ENCODE measurements around the gene PTCHD1. TPM values are rescaled to one million over a fixed set of nuclear protein-coding genes. Genes with fewer than 3 reads are reported as not detected.
A peak's percentile ranks its signal among the peaks of the same experiment; 100 is the strongest.

Gene PTCHD1
- total RNA-seq, 2 donors from 2014 or later, result under 0.01 TPM; not detected in 1

DNA sequence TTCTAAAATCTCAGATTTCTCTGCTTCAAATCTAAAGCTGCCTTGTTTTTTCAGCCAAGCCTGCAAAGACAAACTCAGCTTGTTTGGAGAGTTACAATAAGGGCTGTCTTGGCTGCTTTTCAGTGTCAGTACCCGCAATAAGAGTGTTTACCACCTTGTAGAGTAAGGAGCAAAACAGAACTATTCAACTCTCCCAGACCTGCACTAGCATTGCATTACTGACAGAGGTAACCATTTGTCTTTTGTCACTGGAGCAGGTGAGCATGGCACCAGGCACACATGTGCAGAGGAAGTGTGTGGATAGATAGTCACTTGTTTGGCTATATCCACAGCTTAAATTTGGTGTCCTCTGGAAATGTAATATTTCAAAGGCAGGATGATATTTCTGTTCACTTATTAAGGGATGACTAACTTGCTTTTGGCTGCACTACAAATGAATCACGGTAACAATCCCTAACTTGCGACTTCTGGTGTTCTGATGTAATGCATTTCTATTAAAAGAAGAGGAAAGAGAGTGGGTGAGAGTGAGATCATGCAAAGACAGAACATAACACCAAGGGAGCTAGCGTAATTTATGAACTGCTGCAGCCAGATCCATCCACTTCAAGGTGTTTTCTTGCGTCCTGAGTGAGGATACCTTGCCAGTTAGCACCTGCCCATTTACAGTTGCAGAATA, 38.6 kb downstream of the PTCHD1 start:
- TF ChIP-seq POLR2A (IDR thresholded peaks at IDR 0.05), result no peak
- TF ChIP-seq, protein P1, sequence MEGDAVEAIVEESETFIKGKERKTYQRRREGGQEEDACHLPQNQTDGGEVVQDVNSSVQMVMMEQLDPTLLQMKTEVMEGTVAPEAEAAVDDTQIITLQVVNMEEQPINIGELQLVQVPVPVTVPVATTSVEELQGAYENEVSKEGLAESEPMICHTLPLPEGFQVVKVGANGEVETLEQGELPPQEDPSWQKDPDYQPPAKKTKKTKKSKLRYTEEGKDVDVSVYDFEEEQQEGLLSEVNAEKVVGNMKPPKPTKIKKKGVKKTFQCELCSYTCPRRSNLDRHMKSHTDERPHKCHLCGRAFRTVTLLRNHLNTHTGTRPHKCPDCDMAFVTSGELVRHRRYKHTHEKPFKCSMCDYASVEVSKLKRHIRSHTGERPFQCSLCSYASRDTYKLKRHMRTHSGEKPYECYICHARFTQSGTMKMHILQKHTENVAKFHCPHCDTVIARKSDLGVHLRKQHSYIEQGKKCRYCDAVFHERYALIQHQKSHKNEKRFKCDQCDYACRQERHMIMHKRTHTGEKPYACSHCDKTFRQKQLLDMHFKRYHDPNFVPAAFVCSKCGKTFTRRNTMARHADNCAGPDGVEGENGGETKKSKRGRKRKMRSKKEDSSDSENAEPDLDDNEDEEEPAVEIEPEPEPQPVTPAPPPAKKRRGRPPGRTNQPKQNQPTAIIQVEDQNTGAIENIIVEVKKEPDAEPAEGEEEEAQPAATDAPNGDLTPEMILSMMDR (IDR thresholded peaks at IDR 0.05), result no peak
- DNase-seq (no peak), ATAC-seq (peak; percentile 69)
- no peaks in the 10 kb centered on the region for H3K27me3 ChIP-seq
- intact Hi-C loops (cut with DNase I), result no loop called here
- WGBS, 2 donors, result 19 to 42% methylated on average over 5 of the region's 5 CpGs
- no peaks in the 10 kb centered on the region for H3K36me3 ChIP-seq (replicated peaks in 1 of 2; ENCODE audit: insufficient read depth in 1 of 2, low read depth in 2 of 2)
- peak overlapping the region in 2 of 4 donors; percentile 25 to 47 for H3K27ac ChIP-seq
- peaks cover 17% of the 10 kb centered on the region for H3K4me1 ChIP-seq
- no peaks in the 10 kb centered on the region for H3K9me3 ChIP-seq
- no peak overlapping the region for H3K4me3 ChIP-seq

DNA sequence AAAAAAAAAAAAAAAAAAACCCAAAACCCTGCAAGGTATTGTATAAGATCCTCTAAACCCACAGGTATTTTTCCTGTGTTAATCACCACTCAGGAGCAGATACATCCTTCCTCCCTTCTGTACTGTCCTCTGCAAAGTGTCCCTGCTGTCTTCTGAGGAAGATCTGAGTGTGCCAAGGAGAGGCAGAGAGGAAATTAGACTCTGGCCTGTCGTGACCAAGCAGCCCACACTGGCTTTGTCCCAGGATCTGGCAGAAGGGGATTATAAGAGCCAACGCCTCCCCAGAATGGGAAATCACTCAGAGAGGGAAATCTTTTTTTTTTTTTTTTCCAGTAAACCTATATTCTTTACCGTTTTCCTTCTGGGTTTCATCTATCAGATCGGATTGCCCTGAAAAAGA, 39.6 kb downstream of the PTCHD1 start:
- peaks cover 17% of the 10 kb centered on the region for H3K4me1 ChIP-seq
- WGBS, 2 donors, result 64 to 69% methylated on average over 4 of the region's 4 CpGs
- H3K9me3 ChIP-seq, result no peaks in the 10 kb centered on the region
- DNase-seq, result no peak
- H3K4me3 ChIP-seq, result no peak overlapping the region
- ATAC-seq, result no peak
- intact Hi-C loops (cut with DNase I), result no loop called here
- H3K27me3 ChIP-seq, result no peaks in the 10 kb centered on the region
- TF ChIP-seq POLR2A (IDR thresholded peaks at IDR 0.05), result no peak
- TF ChIP-seq, protein P1 (IDR thresholded peaks at IDR 0.05), result no peak
- H3K36me3 ChIP-seq (replicated peaks in 1 of 2; ENCODE audit: insufficient read depth in 1 of 2, low read depth in 2 of 2), result no peaks in the 10 kb centered on the region
- H3K27ac ChIP-seq, result no peak overlapping the region

DNA sequence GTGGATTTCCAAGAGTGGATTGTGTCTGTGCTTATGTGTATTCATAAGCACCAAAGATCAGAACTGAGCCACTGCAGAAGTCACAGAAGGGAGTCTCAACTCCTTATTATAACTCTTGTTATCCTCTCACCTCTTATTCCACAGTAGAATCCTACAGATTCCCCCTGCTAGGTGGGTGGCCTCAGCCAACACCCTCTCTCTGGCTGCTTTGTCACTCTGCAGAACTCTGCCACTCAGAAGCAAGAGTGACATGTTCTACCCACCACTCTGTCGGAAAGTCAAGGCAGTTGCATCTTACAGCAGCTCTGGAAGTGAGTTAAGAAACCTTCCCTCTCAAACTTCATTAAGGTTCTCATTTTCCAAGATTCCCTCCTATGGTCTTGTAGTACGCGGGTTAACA, 41.9 kb downstream of the PTCHD1 start:
- H3K4me1 ChIP-seq, result peaks cover 17% of the 10 kb centered on the region
- no peak for TF ChIP-seq POLR2A (IDR thresholded peaks at IDR 0.05)
- TF ChIP-seq, protein P1 (IDR thresholded peaks at IDR 0.05), result no peak
- H3K27ac ChIP-seq, result no peak overlapping the region
- H3K36me3 ChIP-seq (replicated peaks in 1 of 2; ENCODE audit: insufficient read depth in 1 of 2, low read depth in 2 of 2), result no peaks in the 10 kb centered on the region
- intact Hi-C loops (cut with DNase I), result no loop called here
- H3K4me3 ChIP-seq, result no peak overlapping the region
- ATAC-seq (no peak), DNase-seq (no peak)
- no peaks in the 10 kb centered on the region for H3K9me3 ChIP-seq
- 93% methylated on average over 3 of the region's 3 CpGs for WGBS, 2 donors
- no peaks in the 10 kb centered on the region for H3K27me3 ChIP-seq

DNA sequence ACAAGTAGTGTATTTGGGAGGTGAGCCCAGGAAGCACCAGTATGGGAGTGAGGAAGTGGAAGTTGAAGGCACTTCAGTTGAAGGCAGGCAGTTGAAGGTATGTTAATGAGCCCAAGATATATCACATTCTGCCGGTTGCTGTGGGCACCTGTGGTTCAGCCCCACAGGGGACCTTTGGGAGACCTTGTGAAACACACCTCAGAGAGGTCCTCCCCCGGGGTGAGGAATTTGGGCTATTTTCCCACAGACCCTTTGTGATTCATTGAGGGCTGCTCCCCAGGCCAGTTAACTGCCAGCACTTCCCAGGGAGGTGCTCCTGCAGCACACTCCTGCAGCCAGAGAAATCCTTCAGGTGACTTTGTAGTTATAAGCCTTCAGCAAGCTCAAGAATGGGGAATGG, 45.9 kb downstream of the PTCHD1 start:
- Histone ChIP-seq H3K27me3 (no peaks in the 10 kb centered on the region), H3K9me3 (no peaks in the 10 kb centered on the region), H3K4me3 (no peak overlapping the region), H3K4me1 (no peaks in the 10 kb centered on the region), H3K27ac (no peak overlapping the region), H3K36me3 (replicated peaks in 1 of 2; ENCODE audit: insufficient read depth in 1 of 2, low read depth in 2 of 2) (no peaks in the 10 kb centered on the region)
- intact Hi-C loops (cut with DNase I), result no loop called here
- ATAC-seq, result no peak
- WGBS, 2 donors, result 76% methylated on average over 2 of the region's 2 CpGs; no CpG with 5 or more reads in 1 of the 2 donors
- DNase-seq, result no peak
- no peak for TF ChIP-seq POLR2A (IDR thresholded peaks at IDR 0.05)
- TF ChIP-seq, protein P1 (IDR thresholded peaks at IDR 0.05), result no peak

Data from body of pancreas (tissue), 4 donors.